HL-60 (cell line): ENCODE measurements around the gene LRRC3B.
"Not testable (repeated sequence)": the region's sequence is repeated elsewhere in the genome, so short reads cannot be mapped to it uniquely, and the experiment has no call there.

Source experiments
- DNase-seq, 2 experiments: peaks; one replicate each; pipeline ENCODE4 v3.0.0-alpha.2; 2010 to 2020; ENCODE audit warnings: low read depth in 1 of 2, low spot score in 1 of 2
- H3K27ac ChIP-seq: fragments of 250-450 bp; sonication (Bioruptor Pico); replicated peaks from 2 replicates; pipeline ENCODE4 v1.5.1; 2020; ENCODE audit warnings: mild to moderate bottlenecking, moderate library complexity
- H3K27me3 ChIP-seq: fragments of 250-450 bp; sonication (Bioruptor Pico); 2 replicates; pipeline ENCODE4 v1.5.1; 2021; ENCODE audit warnings: mild to moderate bottlenecking, moderate library complexity; ENCODE audit not compliant: insufficient read depth, poor library complexity, severe bottlenecking
- H3K4me3 ChIP-seq: replicated peaks from 2 replicates; pipeline ENCODE4 v1.5.1; 2011; ENCODE audit warnings: mild to moderate bottlenecking, control low read depth, low read length; ENCODE audit not compliant: insufficient read depth
- GABPA ChIP-seq: IDR thresholded peaks from 2 replicates; pipeline ENCODE4 v1.6.1; 2012; ENCODE audit warnings: low read depth
- POLR2AphosphoS5 ChIP-seq: IDR thresholded peaks from 2 replicates; pipeline ENCODE4 v1.6.1; 2012; ENCODE audit warnings: low read depth
- SPI1 ChIP-seq: IDR thresholded peaks from 2 replicates; pipeline ENCODE4 v1.6.1; 2012; ENCODE audit warnings: low read depth, mild to moderate bottlenecking, borderline replicate concordance
- TF ChIP-seq, protein P1 (sequence below): IDR thresholded peaks from 2 replicates; pipeline ENCODE4 v1.6.1; 2012; ENCODE audit warnings: low read depth; ENCODE audit not compliant: insufficient replicate concordance
- TF ChIP-seq, protein P2 (sequence below): IDR thresholded peaks from one replicate; pipeline ENCODE4 v1.5.1; 2011; ENCODE audit warnings: low read length, control low read depth, inconsistent platforms; ENCODE audit not compliant: insufficient read depth

Gene LRRC3B

GRCh38 chr3:26590919-26591484 lies 31.6 kb upstream of the LRRC3B start:
- Histone ChIP-seq H3K27me3 (no peaks in the 10 kb centered on the region), H3K27ac (no peak overlapping the region), H3K4me3 (no peak overlapping the region)
- peak in 1 of 2 experiments; percentile 5 for DNase-seq
- TF ChIP-seq, protein P1, sequence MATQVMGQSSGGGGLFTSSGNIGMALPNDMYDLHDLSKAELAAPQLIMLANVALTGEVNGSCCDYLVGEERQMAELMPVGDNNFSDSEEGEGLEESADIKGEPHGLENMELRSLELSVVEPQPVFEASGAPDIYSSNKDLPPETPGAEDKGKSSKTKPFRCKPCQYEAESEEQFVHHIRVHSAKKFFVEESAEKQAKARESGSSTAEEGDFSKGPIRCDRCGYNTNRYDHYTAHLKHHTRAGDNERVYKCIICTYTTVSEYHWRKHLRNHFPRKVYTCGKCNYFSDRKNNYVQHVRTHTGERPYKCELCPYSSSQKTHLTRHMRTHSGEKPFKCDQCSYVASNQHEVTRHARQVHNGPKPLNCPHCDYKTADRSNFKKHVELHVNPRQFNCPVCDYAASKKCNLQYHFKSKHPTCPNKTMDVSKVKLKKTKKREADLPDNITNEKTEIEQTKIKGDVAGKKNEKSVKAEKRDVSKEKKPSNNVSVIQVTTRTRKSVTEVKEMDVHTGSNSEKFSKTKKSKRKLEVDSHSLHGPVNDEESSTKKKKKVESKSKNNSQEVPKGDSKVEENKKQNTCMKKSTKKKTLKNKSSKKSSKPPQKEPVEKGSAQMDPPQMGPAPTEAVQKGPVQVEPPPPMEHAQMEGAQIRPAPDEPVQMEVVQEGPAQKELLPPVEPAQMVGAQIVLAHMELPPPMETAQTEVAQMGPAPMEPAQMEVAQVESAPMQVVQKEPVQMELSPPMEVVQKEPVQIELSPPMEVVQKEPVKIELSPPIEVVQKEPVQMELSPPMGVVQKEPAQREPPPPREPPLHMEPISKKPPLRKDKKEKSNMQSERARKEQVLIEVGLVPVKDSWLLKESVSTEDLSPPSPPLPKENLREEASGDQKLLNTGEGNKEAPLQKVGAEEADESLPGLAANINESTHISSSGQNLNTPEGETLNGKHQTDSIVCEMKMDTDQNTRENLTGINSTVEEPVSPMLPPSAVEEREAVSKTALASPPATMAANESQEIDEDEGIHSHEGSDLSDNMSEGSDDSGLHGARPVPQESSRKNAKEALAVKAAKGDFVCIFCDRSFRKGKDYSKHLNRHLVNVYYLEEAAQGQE = no peak
- no peak for TF ChIP-seq SPI1
- no peak for TF ChIP-seq POLR2AphosphoS5
- TF ChIP-seq, protein P2, sequence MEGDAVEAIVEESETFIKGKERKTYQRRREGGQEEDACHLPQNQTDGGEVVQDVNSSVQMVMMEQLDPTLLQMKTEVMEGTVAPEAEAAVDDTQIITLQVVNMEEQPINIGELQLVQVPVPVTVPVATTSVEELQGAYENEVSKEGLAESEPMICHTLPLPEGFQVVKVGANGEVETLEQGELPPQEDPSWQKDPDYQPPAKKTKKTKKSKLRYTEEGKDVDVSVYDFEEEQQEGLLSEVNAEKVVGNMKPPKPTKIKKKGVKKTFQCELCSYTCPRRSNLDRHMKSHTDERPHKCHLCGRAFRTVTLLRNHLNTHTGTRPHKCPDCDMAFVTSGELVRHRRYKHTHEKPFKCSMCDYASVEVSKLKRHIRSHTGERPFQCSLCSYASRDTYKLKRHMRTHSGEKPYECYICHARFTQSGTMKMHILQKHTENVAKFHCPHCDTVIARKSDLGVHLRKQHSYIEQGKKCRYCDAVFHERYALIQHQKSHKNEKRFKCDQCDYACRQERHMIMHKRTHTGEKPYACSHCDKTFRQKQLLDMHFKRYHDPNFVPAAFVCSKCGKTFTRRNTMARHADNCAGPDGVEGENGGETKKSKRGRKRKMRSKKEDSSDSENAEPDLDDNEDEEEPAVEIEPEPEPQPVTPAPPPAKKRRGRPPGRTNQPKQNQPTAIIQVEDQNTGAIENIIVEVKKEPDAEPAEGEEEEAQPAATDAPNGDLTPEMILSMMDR = no peak
- no peak for TF ChIP-seq GABPA

- Histone ChIP-seq H3K27ac (no peak overlapping the region), H3K4me3 (no peak overlapping the region), H3K27me3 (no peaks in the 10 kb centered on the region)
- TF ChIP-seq, protein P2 = no peak
- TF ChIP-seq, protein P1 = no peak
- TF ChIP-seq GABPA (no peak), SPI1 (no peak), POLR2AphosphoS5 (no peak)
- DNase-seq = no peak
Measured at GRCh38 chr3:26591926-26592325, 30.6 kb upstream of the LRRC3B start.

DNA sequence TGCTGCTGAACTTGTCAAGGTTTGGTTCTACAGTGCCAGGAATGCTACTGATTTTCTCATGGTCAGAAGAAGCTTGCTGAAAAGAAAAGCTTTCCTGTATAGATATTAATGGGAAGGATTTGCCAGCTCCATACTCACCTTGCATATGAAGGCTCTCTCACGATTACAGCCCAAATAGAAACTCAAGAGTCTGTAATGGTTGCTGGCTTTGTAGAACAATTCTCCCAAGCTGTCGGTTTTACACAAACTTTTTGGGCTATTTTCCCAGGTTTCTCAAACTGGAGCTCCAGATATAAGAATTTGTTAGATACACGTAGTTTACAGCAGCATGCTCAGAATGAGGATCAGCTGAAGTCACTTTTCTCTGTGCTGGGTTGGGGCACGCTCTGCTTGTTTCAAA lies 30.1 kb upstream of the LRRC3B start:
- no peak overlapping the region for H3K4me3 ChIP-seq
- no peak for TF ChIP-seq GABPA
- H3K27me3 ChIP-seq = no peaks in the 10 kb centered on the region
- no peak for DNase-seq
- no peak overlapping the region for H3K27ac ChIP-seq

DNA sequence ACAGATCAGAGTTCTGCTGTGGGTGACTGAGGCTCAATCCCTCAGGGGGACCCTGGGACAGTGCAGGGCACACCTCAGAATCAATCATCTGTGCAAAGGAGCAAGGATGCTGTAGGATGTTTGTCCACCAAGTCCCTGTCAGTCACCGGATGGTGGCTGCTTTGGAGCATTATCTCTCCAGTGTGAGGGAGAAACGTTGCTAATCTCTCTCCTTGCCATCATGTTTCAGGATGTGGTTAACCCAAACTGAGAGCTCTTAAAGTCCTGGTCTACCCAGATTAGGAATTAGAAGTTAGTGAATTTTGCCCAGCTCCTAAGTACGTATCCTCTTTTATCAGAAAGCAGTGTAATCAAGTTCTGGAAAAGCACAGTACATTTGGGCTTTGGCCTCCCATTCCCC lies 26.2 kb upstream of the LRRC3B start:
- TF ChIP-seq SPI1 (no peak), GABPA (no peak), POLR2AphosphoS5 (no peak)
- TF ChIP-seq, protein P2 = no peak
- TF ChIP-seq, protein P1 = no peak
- no peak overlapping the region for H3K27ac ChIP-seq
- no peak overlapping the region for H3K4me3 ChIP-seq
- no peaks in the 10 kb centered on the region for H3K27me3 ChIP-seq
- no peak for DNase-seq

GRCh38 chr3:26603311-26603710 lies 19.3 kb upstream of the LRRC3B start:
- DNase-seq, H3K27me3 ChIP-seq, H3K4me3 ChIP-seq, H3K27ac ChIP-seq: not testable (repeated sequence)

DNA sequence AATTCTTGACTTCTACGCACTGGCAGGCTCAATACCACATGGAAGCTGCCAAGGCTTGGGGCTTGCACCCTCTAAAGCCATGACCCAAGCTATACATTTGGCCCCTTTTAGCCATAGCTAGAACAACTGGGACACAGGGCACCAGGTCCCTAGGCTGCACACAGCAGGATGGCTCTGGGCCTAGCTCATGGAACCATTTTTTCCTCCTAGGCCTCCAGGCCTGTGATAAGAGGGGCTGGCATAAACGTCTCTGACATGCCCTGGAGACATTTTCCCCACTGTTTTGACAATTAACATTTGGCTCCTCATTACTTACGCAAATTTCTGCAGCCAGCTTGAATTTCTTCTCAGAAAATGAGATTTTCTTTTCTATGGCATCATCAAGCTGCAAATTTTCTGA lies 18.8 kb upstream of the LRRC3B start:
- not testable (repeated sequence) for DNase-seq, H3K27ac ChIP-seq, H3K27me3 ChIP-seq, H3K4me3 ChIP-seq
